SK-N-SH (cell line): ENCODE results near the gene GALNT17. TPM values are rescaled to one million over a fixed set of nuclear protein-coding genes. Genes with fewer than 3 reads are reported as not detected.

Experiments
- CTCF ChIA-PET: fragments of 300-600, 350-600 bp; formaldehyde crosslinking; extraction: SDS; loops from one replicate; lab custom pipeline; 2021; lab: Yijun Ruan, JAX
- POLR2A ChIA-PET: fragments of 350-600 bp; sonication (Branson Sonifier 250); formaldehyde crosslinking; extraction: SDS; loops from one replicate; lab custom pipeline; 2020; ENCODE audit warnings: antibody characterized with exemption, inconsistent platforms; lab: Yijun Ruan, JAX
- DNase-seq: peaks from one replicate; pipeline ENCODE4 v3.0.0; 2012
- H2AFZ ChIP-seq: fragments of 200-600 bp; sonication (generic); 2 replicates; pipeline ENCODE4 v1.8.1; 2016; ENCODE audit warnings: antibody characterized with exemption, mild to moderate bottlenecking, low read depth
- H3F3A ChIP-seq: fragments of 200-600 bp; sonication (generic); replicated peaks from 2 replicates; pipeline ENCODE3; 2016; ENCODE audit warnings: antibody characterized with exemption, mild to moderate bottlenecking; ENCODE audit not compliant: insufficient read depth
- H3K27ac ChIP-seq, 2 experiments: fragments of 200-500 bp in 1 of 2; fragments of 200-600 bp in 1 of 2; sonication (Bioruptor generic) in 1 of 2; sonication (generic), shearing (Covaris generic) in 1 of 2; 2 replicates each; pipeline versions ENCODE4 v1.5.1 to v1.6.1; 2014 to 2016; ENCODE audit warnings: low read depth in 2 of 2, inconsistent platforms in 1 of 2, low read length in 1 of 2, mild to moderate bottlenecking in 1 of 2, mixed read lengths in 1 of 2
- H3K27me3 ChIP-seq: fragments of 200-600 bp; sonication (generic), shearing (Covaris generic); 2 replicates; pipeline ENCODE4 v1.6.1; 2016; ENCODE audit warnings: mixed run types; ENCODE audit not compliant: insufficient read depth
- H3K36me3 ChIP-seq, 2 experiments: fragments of 200-500 bp in 1 of 2; fragments of 200-600 bp in 1 of 2; sonication (Bioruptor generic) in 1 of 2; sonication (generic) in 1 of 2; replicated peaks in 1 of 2; 2 replicates each; pipeline versions ENCODE3 to v1.5.1; 2014 to 2016; ENCODE audit warnings: low read length in 1 of 2, mild to moderate bottlenecking in 1 of 2; ENCODE audit not compliant: insufficient read depth in 2 of 2, control insufficient read depth in 1 of 2
- H3K4me1 ChIP-seq, 2 experiments: fragments of 200-500 bp in 1 of 2; fragments of 200-600 bp in 1 of 2; sonication (Bioruptor generic) in 1 of 2; sonication (generic), shearing (Covaris generic) in 1 of 2; 2 replicates each; pipeline versions ENCODE4 v1.5.1 to v1.6.1; 2014 to 2016; ENCODE audit warnings: low read depth in 1 of 2, low read length in 1 of 2, mixed run types in 1 of 2; ENCODE audit not compliant: insufficient read depth in 2 of 2, control insufficient read depth in 1 of 2
- H3K4me2 ChIP-seq: fragments of 200-600 bp; sonication (generic), shearing (Covaris generic); 2 replicates; pipeline ENCODE4 v1.6.1; 2017; ENCODE audit warnings: mixed run types
- H3K4me3 ChIP-seq, 2 experiments: fragments of 200-500 bp in 1 of 2; fragments of 200-600 bp in 1 of 2; sonication (Bioruptor generic) in 1 of 2; sonication (generic), shearing (Covaris generic) in 1 of 2; 2 replicates each; pipeline versions ENCODE4 v1.5.1 to v1.8.1; 2014 to 2016; ENCODE audit warnings: low read depth in 2 of 2, inconsistent platforms in 1 of 2, low read length in 1 of 2, mild to moderate bottlenecking in 1 of 2, mixed read lengths in 1 of 2, moderate library complexity in 1 of 2
- H3K79me2 ChIP-seq: fragments of 200-600 bp; sonication (generic); 2 replicates; pipeline ENCODE4 v1.8.1; 2017; ENCODE audit warnings: mild to moderate bottlenecking; ENCODE audit not compliant: insufficient read depth
- H3K9ac ChIP-seq: fragments of 200-600 bp; sonication (generic); 2 replicates; pipeline ENCODE4 v1.6.1; 2017; ENCODE audit warnings: mixed run types
- H3K9me2 ChIP-seq: fragments of 200-600 bp; sonication (generic); 2 replicates; pipeline ENCODE4 v1.6.1; 2017; ENCODE audit warnings: mixed run types
- H3K9me3 ChIP-seq: fragments of 200-600 bp; sonication (generic); 2 replicates; pipeline ENCODE4 v1.6.1; 2017; ENCODE audit warnings: mixed run types, mild to moderate bottlenecking, moderate library complexity
- H4K20me1 ChIP-seq: fragments of 200-600 bp; sonication (generic); 2 replicates; pipeline ENCODE4 v1.6.1; 2017; ENCODE audit warnings: mild to moderate bottlenecking, mixed run types; ENCODE audit not compliant: insufficient read depth
- CHD2 ChIP-seq: fragments of 150-350 bp; IDR thresholded peaks from 2 replicates; pipeline ENCODE4 v1.6.1; 2018; ENCODE audit warnings: low read length; ENCODE audit not compliant: partially characterized antibody
- EP300 ChIP-seq, 2 experiments: IDR thresholded peaks; 2 replicates each; pipeline versions ENCODE4 v1.4.0 to v1.6.1; 2012; ENCODE audit warnings: borderline replicate concordance in 1 of 2, low read depth in 1 of 2, low read length in 1 of 2
- EZH2phosphoT487 ChIP-seq: fragments of 200-600 bp; sonication (generic); IDR thresholded peaks from 2 replicates; pipeline ENCODE4 v1.6.1; 2017; ENCODE audit warnings: low read depth, mixed run types, mild to moderate bottlenecking, antibody characterized with exemption, moderate library complexity, borderline replicate concordance
- FOSL2 ChIP-seq: IDR thresholded peaks from 2 replicates; pipeline ENCODE4 v1.4.0; 2012; ENCODE audit warnings: low read depth, mild to moderate bottlenecking, moderate library complexity, borderline replicate concordance
- FOXJ3 ChIP-seq: sonication (generic); formaldehyde crosslinking; IDR thresholded peaks from 2 replicates; pipeline ENCODE4 v1.5.1; 2020; ENCODE audit warnings: mild to moderate bottlenecking, missing genetic modification reagents
- FOXM1 ChIP-seq: IDR thresholded peaks from 2 replicates; pipeline ENCODE4 v1.4.0; 2012; ENCODE audit warnings: low read depth, mild to moderate bottlenecking
- GABPA ChIP-seq: IDR thresholded peaks from 2 replicates; pipeline ENCODE4 v1.4.0; 2012; ENCODE audit warnings: low read depth, mild to moderate bottlenecking
- GATA2 ChIP-seq: sonication (generic); formaldehyde crosslinking; IDR thresholded peaks from 2 replicates; pipeline ENCODE4 v1.5.0; 2020; ENCODE audit warnings: mild to moderate bottlenecking, missing genetic modification reagents
- JUND ChIP-seq: IDR thresholded peaks from 2 replicates; pipeline ENCODE4 v1.4.0; 2012
- MEF2A ChIP-seq: IDR thresholded peaks from 2 replicates; pipeline ENCODE4 v1.4.0; 2012; ENCODE audit warnings: low read depth, borderline replicate concordance
- MXI1 ChIP-seq: IDR thresholded peaks from 2 replicates; pipeline ENCODE4 v1.6.1; 2012; ENCODE audit warnings: mild to moderate bottlenecking, low read depth, low read length, improper control_type of control experiment
- NFIC ChIP-seq: IDR thresholded peaks from 2 replicates; pipeline ENCODE4 v1.4.0; 2012; ENCODE audit warnings: borderline replicate concordance
- POLR2AphosphoS5 ChIP-seq: IDR thresholded peaks from 2 replicates; pipeline ENCODE4 v1.6.1; 2012; ENCODE audit warnings: low read depth, low read length
- RAD21 ChIP-seq: IDR thresholded peaks from 2 replicates; pipeline ENCODE4 v1.6.1; 2012; ENCODE audit warnings: mild to moderate bottlenecking, low read length
- RCOR1 ChIP-seq: fragments of 150-350 bp; IDR thresholded peaks from 2 replicates; pipeline ENCODE4 v1.6.1; 2017; ENCODE audit warnings: antibody characterized with exemption, low read length
- REST ChIP-seq: IDR thresholded peaks from 2 replicates; pipeline ENCODE4 v1.6.1; 2012; ENCODE audit warnings: mild to moderate bottlenecking, low read depth, low read length, moderate library complexity
- RFX5 ChIP-seq: IDR thresholded peaks from 2 replicates; pipeline ENCODE4 v1.6.1; 2012; ENCODE audit warnings: mild to moderate bottlenecking, improper control_type of control experiment, low read length
- SIN3A ChIP-seq: IDR thresholded peaks from 2 replicates; pipeline ENCODE4 v1.6.1; 2012; ENCODE audit warnings: low read depth, mild to moderate bottlenecking, low read length, moderate library complexity, borderline replicate concordance
- SMC3 ChIP-seq: IDR thresholded peaks from 2 replicates; pipeline ENCODE4 v1.6.1; 2012; ENCODE audit warnings: low read depth, low read length, improper control_type of control experiment
- TAF1 ChIP-seq: IDR thresholded peaks from 2 replicates; pipeline ENCODE4 v1.6.1; 2012; ENCODE audit warnings: low read depth, mild to moderate bottlenecking, low read length, moderate library complexity, borderline replicate concordance
- TCF12 ChIP-seq: IDR thresholded peaks from 2 replicates; pipeline ENCODE4 v1.4.0; 2012
- USF1 ChIP-seq: IDR thresholded peaks from 2 replicates; pipeline ENCODE4 v1.4.0; 2012; ENCODE audit warnings: low read depth, borderline replicate concordance
- YY1 ChIP-seq: IDR thresholded peaks from 2 replicates; pipeline ENCODE4 v1.4.0; 2012; ENCODE audit warnings: low read depth, mild to moderate bottlenecking
- WGBS: methylation state at CpG from one replicate; pipeline ENCODE4 v1.1.6; 2017; ENCODE audit warnings: low lambda C conversion rate; 5-methylcytosine and 5-hydroxymethylcytosine counted together
- polyA plus RNA-seq, 3 experiments: library from polyadenylated mRNA; depleted of rRNA; stranded (reverse); fragments of >200 nt; gene quantifications; 2 replicates each; pipeline ENCODE4 v1.2.3, GENCODE V29; 2012

Gene GALNT17
- polyA plus RNA-seq, 1 of the 3 experiments (the other 2 are of a cell fraction) = not detected

- Histone ChIP-seq H3K9me3 (peaks cover 3% of the 10 kb centered on the region; the same call in 1 of the 2 replicates), H3K9ac (no peak overlapping the region)
- TF ChIP-seq SIN3A (no peak), EP300 (IDR thresholded peaks at IDR 0.05; ENCODE audit: borderline replicate concordance in 1 of 2, low read depth in 1 of 2, low read length in 1 of 2) (no peak), GATA2 (CRISPR knock-in tag) (no peak), NFIC (no peak), REST (no peak), USF1 (no peak), RFX5 (no peak), GABPA (no peak), CHD2 (no peak), FOSL2 (no peak), SMC3 (no peak), MXI1 (no peak), YY1 (no peak), RCOR1 (no peak), EZH2phosphoT487 (no peak)
- TF ChIP-seq, all 33 proteins: peak for 0
- Histone ChIP-seq H3K4me3 (no peak overlapping the region), H2AFZ (no peak overlapping the region), H3K9me2 (no peaks in the 10 kb centered on the region), H3F3A (no peaks in the 10 kb centered on the region), H3K79me2 (no peaks in the 10 kb centered on the region), H4K20me1 (no peaks in the 10 kb centered on the region), H3K4me2 (no peak overlapping the region), H3K27me3 (no peaks in the 10 kb centered on the region), H3K4me1 (no peaks in the 10 kb centered on the region), H3K36me3 (no peaks in the 10 kb centered on the region), H3K27ac (no peak overlapping the region)
- no peak for DNase-seq
- WGBS = 0% methylated on average over 1 of the region's 1 CpG
- CTCF ChIA-PET = no interaction called here
- POLR2A ChIA-PET = no interaction called here
Observed at GRCh38 chr7:71184609-71185008, 52.7 kb downstream of the GALNT17 start.

GRCh38 chr7:71186535-71187057, 54.7 kb downstream of the GALNT17 start:
- ChIA-PET POLR2A (no interaction called here), CTCF (no interaction called here)
- H3K4me3 ChIP-seq = no peak overlapping the region
- H3K27me3 ChIP-seq = no peaks in the 10 kb centered on the region
- 9% methylated on average over 4 of the region's 4 CpGs for WGBS
- H3K36me3 ChIP-seq = no peaks in the 10 kb centered on the region
- peaks cover 2% of the 10 kb centered on the region; the same call in 1 of the 2 replicates for H3K9me3 ChIP-seq
- TF ChIP-seq RCOR1 (no peak), MEF2A (no peak), FOXJ3 (CRISPR knock-in tag) (no peak), JUND (no peak), MXI1 (no peak), TAF1 (no peak), POLR2AphosphoS5 (no peak), GATA2 (CRISPR knock-in tag) (no peak), RAD21 (no peak), FOXM1 (no peak), SMC3 (no peak), TCF12 (no peak), RFX5 (no peak), FOSL2 (no peak)
- H3K79me2 ChIP-seq = no peaks in the 10 kb centered on the region
- H4K20me1 ChIP-seq = no peaks in the 10 kb centered on the region
- H3K4me2 ChIP-seq = no peak overlapping the region
- H3K9ac ChIP-seq = no peak overlapping the region
- H3K4me1 ChIP-seq = no peaks in the 10 kb centered on the region
- no peak overlapping the region for H3K27ac ChIP-seq
- no peak for DNase-seq
- H3F3A ChIP-seq = no peaks in the 10 kb centered on the region
- H2AFZ ChIP-seq = no peak overlapping the region
- no peaks in the 10 kb centered on the region for H3K9me2 ChIP-seq
